ENCODE results near the gene GASK1A. TPM values are rescaled to one million over a fixed set of nuclear protein-coding genes. Genes with fewer than 3 reads are reported as not detected.

GASK1A gene
- total and polyA plus RNA-seq, 2 donors: 1.0 to 1.5 TPM

DNA sequence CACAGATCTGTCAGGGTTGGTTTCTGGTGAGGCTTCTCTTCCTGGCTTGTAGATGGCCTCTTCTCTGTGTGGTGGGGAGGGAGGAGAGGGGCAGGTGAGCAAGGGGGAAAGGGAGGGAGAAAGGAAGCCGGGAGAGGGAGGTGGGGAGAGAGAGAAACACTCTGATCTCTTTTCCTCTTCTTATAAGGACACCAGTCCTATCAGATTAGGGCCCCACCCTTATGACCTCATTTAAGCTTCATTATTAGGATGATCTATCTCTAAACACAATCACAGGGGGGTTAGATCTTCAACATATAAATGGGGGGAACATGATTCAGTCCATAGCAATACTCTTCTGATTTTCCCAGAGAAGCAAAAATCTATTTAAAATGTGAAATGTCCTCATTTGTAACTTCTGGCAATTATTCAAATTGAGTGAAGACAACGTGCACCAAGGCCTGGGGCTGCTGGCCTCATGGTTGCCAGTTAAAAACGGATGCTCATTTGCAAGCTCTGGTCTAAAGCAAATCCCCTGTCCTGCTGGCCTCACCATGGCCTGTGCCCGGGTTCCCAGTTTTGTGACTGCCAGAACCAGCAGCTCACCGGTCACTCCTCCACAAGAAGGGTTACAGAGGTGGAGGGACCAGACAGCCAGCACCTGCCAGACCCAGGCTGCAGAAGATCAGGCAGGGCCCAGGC lies 118.4 kb downstream of the GASK1A start:
- Histone ChIP-seq H3K36me3 (ENCODE audit: control insufficient read depth in 2 of 2, insufficient read depth in 2 of 2, low read length in 1 of 2) (no peaks in the 10 kb centered on the region), H3K4me3 (ENCODE audit: low read length in 2 of 2) (no peak overlapping the region), H3K9me3 (ENCODE audit: control insufficient read depth in 2 of 2, insufficient read depth in 1 of 2, low read length in 1 of 2) (peaks cover 0 to 1% of the 10 kb centered on the region in 2 donors), H3K27me3 (ENCODE audit: control insufficient read depth in 2 of 2, insufficient read depth in 1 of 2, low read length in 1 of 2) (no peaks in the 10 kb centered on the region), H3K27ac (ENCODE audit: low read depth in 1 of 2, low read length in 1 of 2) (no peak overlapping the region), H3K4me1 (ENCODE audit: control insufficient read depth in 2 of 2, insufficient read depth in 2 of 2, low read length in 2 of 2) (no peaks in the 10 kb centered on the region)
- WGBS: 91% methylated on average over 5 of the region's 5 CpGs
- DNase-seq (ENCODE audit: low read depth in 6 of 9, low spot score in 9 of 9): no peak

- 98% methylated on average over 8 of the region's 8 CpGs for WGBS
- DNase-seq (ENCODE audit: low read depth in 6 of 9, low spot score in 9 of 9): no peak
- Histone ChIP-seq H3K27me3 (ENCODE audit: control insufficient read depth in 2 of 2, insufficient read depth in 1 of 2, low read length in 1 of 2) (no peaks in the 10 kb centered on the region), H3K36me3 (ENCODE audit: control insufficient read depth in 2 of 2, insufficient read depth in 2 of 2, low read length in 1 of 2) (no peaks in the 10 kb centered on the region), H3K4me1 (ENCODE audit: control insufficient read depth in 2 of 2, insufficient read depth in 2 of 2, low read length in 2 of 2) (peaks cover 3% of the 10 kb centered on the region in 2 donors), H3K27ac (ENCODE audit: low read depth in 1 of 2, low read length in 1 of 2) (no peak overlapping the region), H3K9me3 (ENCODE audit: control insufficient read depth in 2 of 2, insufficient read depth in 1 of 2, low read length in 1 of 2) (peaks cover 0 to 1% of the 10 kb centered on the region in 2 donors), H3K4me3 (ENCODE audit: low read length in 2 of 2) (no peak overlapping the region)
Observed at GRCh38 chr3:43098761-43099160, 119.7 kb downstream of the GASK1A start.

DNA sequence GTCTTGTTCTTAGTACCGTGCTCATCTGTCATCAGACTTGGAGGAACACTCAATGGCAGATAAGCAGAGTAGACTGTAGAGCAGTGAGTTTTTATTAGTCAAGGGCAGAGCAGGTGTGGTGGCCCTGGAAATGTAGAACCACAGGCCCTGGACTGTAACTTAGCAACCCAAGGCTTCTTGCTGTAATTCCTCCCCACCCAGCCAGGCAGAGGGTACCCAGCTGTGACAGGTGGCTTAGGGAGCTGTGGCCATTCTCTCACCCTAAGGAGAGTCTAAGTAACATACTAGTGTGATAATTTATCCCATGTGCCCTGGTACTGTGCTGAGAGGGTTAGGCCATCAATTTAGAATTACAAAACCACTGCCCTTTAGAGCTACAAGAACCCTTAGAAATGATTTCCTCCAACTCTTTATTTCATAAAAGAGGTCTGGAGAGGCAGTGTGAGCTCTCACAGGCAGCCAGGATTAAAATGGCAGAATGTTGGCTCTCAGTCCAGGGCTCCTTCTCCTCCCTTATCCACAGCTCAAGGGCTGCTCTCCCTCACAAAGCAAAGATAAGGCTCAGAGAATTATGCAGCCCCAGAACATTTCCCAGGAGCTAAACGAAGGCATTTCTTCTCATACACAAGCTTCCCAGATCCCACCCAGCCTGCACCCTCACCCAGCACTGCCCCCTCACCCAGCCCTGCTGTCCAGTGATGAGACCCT lies 123.8 kb downstream of the GASK1A start:
- peaks cover 0 to 1% of the 10 kb centered on the region in 2 donors for H3K9me3 ChIP-seq (ENCODE audit: control insufficient read depth in 2 of 2, insufficient read depth in 1 of 2, low read length in 1 of 2)
- no peaks in the 10 kb centered on the region for H3K36me3 ChIP-seq (ENCODE audit: control insufficient read depth in 2 of 2, insufficient read depth in 2 of 2, low read length in 1 of 2)
- DNase-seq (ENCODE audit: low read depth in 6 of 9, low spot score in 9 of 9): peak in 1 of 9 donors; percentile 32
- H3K4me1 ChIP-seq (ENCODE audit: control insufficient read depth in 2 of 2, insufficient read depth in 2 of 2, low read length in 2 of 2): peaks cover 10 to 15% of the 10 kb centered on the region in 2 donors
- no peak overlapping the region for H3K4me3 ChIP-seq (ENCODE audit: low read length in 2 of 2)
- WGBS: 94% methylated on average over 2 of the region's 2 CpGs
- peaks cover 0 to 2% of the 10 kb centered on the region in 2 donors for H3K27me3 ChIP-seq (ENCODE audit: control insufficient read depth in 2 of 2, insufficient read depth in 1 of 2, low read length in 1 of 2)
- no peak overlapping the region for H3K27ac ChIP-seq (ENCODE audit: low read depth in 1 of 2, low read length in 1 of 2)

DNA sequence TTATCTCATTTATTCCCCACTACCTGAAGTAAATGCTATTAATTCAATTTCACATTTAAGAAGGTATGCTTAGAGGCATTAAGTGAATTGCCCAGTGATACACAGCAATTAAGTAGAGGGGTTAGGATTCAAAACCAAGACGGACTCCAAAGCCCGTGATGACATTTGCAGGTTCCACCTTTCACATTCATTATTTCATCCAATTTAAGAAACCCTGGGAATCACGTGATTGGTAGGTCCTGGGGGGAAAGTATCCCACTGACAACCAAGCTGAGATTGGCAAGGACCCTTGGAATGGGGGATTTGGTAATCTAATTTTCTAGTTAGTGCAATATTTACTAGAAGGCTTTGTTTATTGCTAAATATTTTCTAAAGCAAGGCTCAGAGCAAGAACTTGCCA lies 124.9 kb downstream of the GASK1A start:
- no peak overlapping the region for H3K27ac ChIP-seq (ENCODE audit: low read depth in 1 of 2, low read length in 1 of 2)
- H3K36me3 ChIP-seq (ENCODE audit: control insufficient read depth in 2 of 2, insufficient read depth in 2 of 2, low read length in 1 of 2): no peaks in the 10 kb centered on the region
- peaks cover 0 to 2% of the 10 kb centered on the region in 2 donors for H3K27me3 ChIP-seq (ENCODE audit: control insufficient read depth in 2 of 2, insufficient read depth in 1 of 2, low read length in 1 of 2)
- H3K9me3 ChIP-seq (ENCODE audit: control insufficient read depth in 2 of 2, insufficient read depth in 1 of 2, low read length in 1 of 2): peaks cover 0 to 1% of the 10 kb centered on the region in 2 donors
- no peak overlapping the region for H3K4me3 ChIP-seq (ENCODE audit: low read length in 2 of 2)
- 96% methylated on average over 3 of the region's 3 CpGs for WGBS
- peaks cover 10 to 15% of the 10 kb centered on the region in 2 donors for H3K4me1 ChIP-seq (ENCODE audit: control insufficient read depth in 2 of 2, insufficient read depth in 2 of 2, low read length in 2 of 2)
- no peak for DNase-seq (ENCODE audit: low read depth in 6 of 9, low spot score in 9 of 9)

- 64% methylated on average over 33 of the region's 33 CpGs for WGBS
- DNase-seq (ENCODE audit: low read depth in 6 of 9, low spot score in 9 of 9): peak in 2 of 9 donors; percentile 8 to 17
- H3K27ac ChIP-seq (ENCODE audit: low read depth in 1 of 2, low read length in 1 of 2): no peak overlapping the region
Observed at GRCh38 chr3:43104660-43105595, 125.8 kb downstream of the GASK1A start.

GRCh38 chr3:43105596-43106292 lies 126.6 kb downstream of the GASK1A start, which contains the start of gene POMGNT2:
POMGNT2 (minus strand) TSS chr3:43106079; CDS start chr3:43081431, 24,648 bp downstream.
- 2% methylated on average over 71 of the region's 71 CpGs for WGBS
- Histone ChIP-seq H3K27me3 (ENCODE audit: control insufficient read depth in 2 of 2, insufficient read depth in 1 of 2, low read length in 1 of 2) (peaks cover 0 to 2% of the 10 kb centered on the region in 2 donors), H3K27ac (ENCODE audit: low read depth in 1 of 2, low read length in 1 of 2) (peak within 1 kb of the TSS in 1 of 2 donors; percentile 36), H3K36me3 (ENCODE audit: control insufficient read depth in 2 of 2, insufficient read depth in 2 of 2, low read length in 1 of 2) (no peaks in the 10 kb centered on the region), H3K9me3 (ENCODE audit: control insufficient read depth in 2 of 2, insufficient read depth in 1 of 2, low read length in 1 of 2) (peaks cover 0 to 1% of the 10 kb centered on the region in 2 donors), H3K4me1 (ENCODE audit: control insufficient read depth in 2 of 2, insufficient read depth in 2 of 2, low read length in 2 of 2) (peaks cover 10 to 15% of the 10 kb centered on the region in 2 donors), H3K4me3 (ENCODE audit: low read length in 2 of 2) (peak within 1 kb of the TSS; percentile 60 to 84)
- DNase-seq (ENCODE audit: low read depth in 6 of 9, low spot score in 9 of 9): peak; percentile 69 to 93 (median 82)

More at GRCh38 chr3:43104660-43105595, 125.8 kb downstream of the GASK1A start:
- H3K36me3 ChIP-seq (ENCODE audit: control insufficient read depth in 2 of 2, insufficient read depth in 2 of 2, low read length in 1 of 2): no peaks in the 10 kb centered on the region
- H3K27me3 ChIP-seq (ENCODE audit: control insufficient read depth in 2 of 2, insufficient read depth in 1 of 2, low read length in 1 of 2): peaks cover 0 to 2% of the 10 kb centered on the region in 2 donors
- peaks cover 10 to 15% of the 10 kb centered on the region in 2 donors for H3K4me1 ChIP-seq (ENCODE audit: control insufficient read depth in 2 of 2, insufficient read depth in 2 of 2, low read length in 2 of 2)
- H3K4me3 ChIP-seq (ENCODE audit: low read length in 2 of 2): peak overlapping the region; percentile 60 to 84
- H3K9me3 ChIP-seq (ENCODE audit: control insufficient read depth in 2 of 2, insufficient read depth in 1 of 2, low read length in 1 of 2): peaks cover 0 to 1% of the 10 kb centered on the region in 2 donors

DNA sequence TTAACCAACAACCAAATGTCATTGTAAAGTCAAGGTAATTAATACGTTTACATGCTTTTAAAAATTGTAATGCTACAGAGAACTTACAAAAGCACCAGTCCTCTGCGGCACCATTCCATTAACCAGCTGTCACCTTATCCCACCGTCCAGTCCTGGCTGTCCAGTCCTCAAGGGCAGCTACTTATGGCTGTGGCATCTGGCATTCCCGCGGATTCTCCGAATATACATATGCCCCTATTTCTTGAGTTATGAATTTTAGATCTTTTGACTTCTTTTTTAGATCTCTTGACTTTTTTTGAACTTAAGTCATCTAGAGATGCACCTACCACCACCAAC lies 127.2 kb downstream of the GASK1A start:
- DNase-seq (ENCODE audit: low read depth in 6 of 9, low spot score in 9 of 9): no peak

More for the DNA sequence above, 127.2 kb downstream of the GASK1A start:
- H3K27me3 ChIP-seq (ENCODE audit: control insufficient read depth in 2 of 2, insufficient read depth in 1 of 2, low read length in 1 of 2): peaks cover 0 to 2% of the 10 kb centered on the region in 2 donors
- H3K27ac ChIP-seq (ENCODE audit: low read depth in 1 of 2, low read length in 1 of 2): no peak overlapping the region
- peaks cover 10 to 15% of the 10 kb centered on the region in 2 donors for H3K4me1 ChIP-seq (ENCODE audit: control insufficient read depth in 2 of 2, insufficient read depth in 2 of 2, low read length in 2 of 2)
- 17% methylated on average over 6 of the region's 6 CpGs for WGBS
- H3K36me3 ChIP-seq (ENCODE audit: control insufficient read depth in 2 of 2, insufficient read depth in 2 of 2, low read length in 1 of 2): no peaks in the 10 kb centered on the region
- peak overlapping the region in 1 of 2 donors; percentile 84 for H3K4me3 ChIP-seq (ENCODE audit: low read length in 2 of 2)
- peaks cover 0 to 1% of the 10 kb centered on the region in 2 donors for H3K9me3 ChIP-seq (ENCODE audit: control insufficient read depth in 2 of 2, insufficient read depth in 1 of 2, low read length in 1 of 2)
